NT2/D1 (cell line): Measurements from ENCODE around the gene LRRC32.

ENCODE experiments used
- SUZ12 ChIP-seq: IDR thresholded peaks from 2 replicates; pipeline ENCODE4 v1.6.1; 2011; ENCODE audit not compliant: insufficient read length, insufficient read depth; ENCODE audit errors: extremely low read depth
- YY1 ChIP-seq: IDR thresholded peaks from 2 replicates; pipeline ENCODE4 v1.6.1; 2011; ENCODE audit not compliant: insufficient read length, insufficient read depth
- ZNF274 ChIP-seq: IDR thresholded peaks from 2 replicates; pipeline ENCODE4 v1.6.1; 2011; ENCODE audit warnings: mild to moderate bottlenecking, low read depth, low read length

GRCh38 chr11:76654298-76654851, 16.2 kb downstream of the LRRC32 start:
- TF ChIP-seq SUZ12 (no peak), ZNF274 (no peak), YY1 (no peak)
